ENCODE data around the gene TAS2R9. TPM values are rescaled to one million over a fixed set of nuclear protein-coding genes. Genes with fewer than 3 reads are reported as not detected.

TAS2R9 gene
- polyA plus RNA-seq, 2 of the 4 experiments (the other 2 are of a cell fraction), result not detected

DNA sequence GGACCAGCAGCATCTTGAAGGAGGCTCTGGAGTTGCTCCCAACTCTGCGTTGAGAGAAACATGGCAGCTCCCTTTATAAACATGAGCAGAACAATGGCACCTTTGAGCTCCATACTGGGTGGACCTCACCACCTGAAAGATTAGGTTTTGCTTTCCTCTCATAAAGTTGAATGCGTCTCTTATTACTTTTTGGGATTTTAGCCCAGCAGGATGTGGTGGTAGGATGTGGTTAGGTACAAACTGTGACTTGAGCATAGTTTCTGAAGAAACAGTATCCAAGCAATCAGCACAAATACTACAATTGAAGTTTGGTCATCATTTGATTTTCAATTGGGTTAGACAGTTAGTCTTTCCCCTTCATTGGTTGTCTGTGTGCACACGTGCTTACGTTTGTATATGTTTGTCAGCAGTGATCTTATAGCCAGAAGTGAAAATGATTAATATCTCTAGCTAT, 39.5 kb upstream of the TAS2R9 start, which contains the start of gene PRR4 (continued):
- TF ChIP-seq RNF2 (IDR thresholded peaks at IDR 0.05; ENCODE audit: borderline replicate concordance, low read depth) (no peak), MYC (IDR thresholded peaks at IDR 0.05; ENCODE audit: borderline replicate concordance, low read length) (no peak), POLR2AphosphoS2 (conservative IDR thresholded peaks at IDR 0.05; ENCODE audit: low read length) (no peak)
- TF ChIP-seq, protein P1, sequence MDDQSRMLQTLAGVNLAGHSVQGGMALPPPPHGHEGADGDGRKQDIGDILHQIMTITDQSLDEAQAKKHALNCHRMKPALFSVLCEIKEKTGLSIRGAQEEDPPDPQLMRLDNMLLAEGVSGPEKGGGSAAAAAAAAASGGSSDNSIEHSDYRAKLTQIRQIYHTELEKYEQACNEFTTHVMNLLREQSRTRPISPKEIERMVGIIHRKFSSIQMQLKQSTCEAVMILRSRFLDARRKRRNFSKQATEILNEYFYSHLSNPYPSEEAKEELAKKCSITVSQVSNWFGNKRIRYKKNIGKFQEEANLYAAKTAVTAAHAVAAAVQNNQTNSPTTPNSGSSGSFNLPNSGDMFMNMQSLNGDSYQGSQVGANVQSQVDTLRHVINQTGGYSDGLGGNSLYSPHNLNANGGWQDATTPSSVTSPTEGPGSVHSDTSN (IDR thresholded peaks at IDR 0.05), result no peak

DNA sequence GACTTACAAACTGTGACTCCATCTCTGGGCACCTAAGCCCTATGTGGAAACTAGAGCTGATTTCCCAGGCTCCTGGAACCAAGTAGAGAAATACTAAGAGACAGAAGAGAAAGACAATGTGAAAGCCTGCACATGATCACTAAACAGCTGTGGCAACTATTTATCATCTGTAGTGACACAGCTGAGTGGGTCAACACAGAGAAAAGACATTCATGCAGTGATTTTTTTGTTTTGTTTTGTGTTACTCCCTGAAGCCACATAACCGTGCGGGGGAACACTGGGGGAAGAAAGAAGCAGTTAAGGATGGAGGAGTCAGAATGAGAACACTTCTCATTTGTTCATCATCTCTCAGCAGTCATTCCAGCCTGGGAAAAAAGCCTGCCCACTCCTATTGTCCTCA, 37.8 kb upstream of the TAS2R9 start:
- no peak overlapping the region for H3K4me2 ChIP-seq
- FAIRE-seq (no peak), DNase-seq (ENCODE audit: low read depth in 1 of 2, low spot score in 1 of 2) (no peak), ATAC-seq (no peak)
- H3K4me1 ChIP-seq, result no peaks in the 10 kb centered on the region
- CTCF ChIA-PET, result no interaction called here
- WGBS (ENCODE audit: missing lambda C conversion rate), result 42% methylated on average over 2 of the region's 2 CpGs
- H3K4me3 ChIP-seq, result no peak overlapping the region
- no peaks in the 10 kb centered on the region for H3K9me3 ChIP-seq
- POLR2A ChIA-PET, result no interaction called here
- TF ChIP-seq EHF (CRISPR knock-in tag; IDR thresholded peaks at IDR 0.05) (no peak), HOXB5 (CRISPR knock-in tag; IDR thresholded peaks at IDR 0.05) (no peak), CBX8 (IDR thresholded peaks at IDR 0.05) (no peak), HOXB13 (CRISPR knock-in tag; IDR thresholded peaks at IDR 0.05; ENCODE audit: low read depth) (no peak), RNF2 (IDR thresholded peaks at IDR 0.05; ENCODE audit: borderline replicate concordance, low read depth) (no peak), NFE2L2 (conservative IDR thresholded peaks at IDR 0.05; ENCODE audit: low read length) (no peak)
- TF ChIP-seq, protein P2, sequence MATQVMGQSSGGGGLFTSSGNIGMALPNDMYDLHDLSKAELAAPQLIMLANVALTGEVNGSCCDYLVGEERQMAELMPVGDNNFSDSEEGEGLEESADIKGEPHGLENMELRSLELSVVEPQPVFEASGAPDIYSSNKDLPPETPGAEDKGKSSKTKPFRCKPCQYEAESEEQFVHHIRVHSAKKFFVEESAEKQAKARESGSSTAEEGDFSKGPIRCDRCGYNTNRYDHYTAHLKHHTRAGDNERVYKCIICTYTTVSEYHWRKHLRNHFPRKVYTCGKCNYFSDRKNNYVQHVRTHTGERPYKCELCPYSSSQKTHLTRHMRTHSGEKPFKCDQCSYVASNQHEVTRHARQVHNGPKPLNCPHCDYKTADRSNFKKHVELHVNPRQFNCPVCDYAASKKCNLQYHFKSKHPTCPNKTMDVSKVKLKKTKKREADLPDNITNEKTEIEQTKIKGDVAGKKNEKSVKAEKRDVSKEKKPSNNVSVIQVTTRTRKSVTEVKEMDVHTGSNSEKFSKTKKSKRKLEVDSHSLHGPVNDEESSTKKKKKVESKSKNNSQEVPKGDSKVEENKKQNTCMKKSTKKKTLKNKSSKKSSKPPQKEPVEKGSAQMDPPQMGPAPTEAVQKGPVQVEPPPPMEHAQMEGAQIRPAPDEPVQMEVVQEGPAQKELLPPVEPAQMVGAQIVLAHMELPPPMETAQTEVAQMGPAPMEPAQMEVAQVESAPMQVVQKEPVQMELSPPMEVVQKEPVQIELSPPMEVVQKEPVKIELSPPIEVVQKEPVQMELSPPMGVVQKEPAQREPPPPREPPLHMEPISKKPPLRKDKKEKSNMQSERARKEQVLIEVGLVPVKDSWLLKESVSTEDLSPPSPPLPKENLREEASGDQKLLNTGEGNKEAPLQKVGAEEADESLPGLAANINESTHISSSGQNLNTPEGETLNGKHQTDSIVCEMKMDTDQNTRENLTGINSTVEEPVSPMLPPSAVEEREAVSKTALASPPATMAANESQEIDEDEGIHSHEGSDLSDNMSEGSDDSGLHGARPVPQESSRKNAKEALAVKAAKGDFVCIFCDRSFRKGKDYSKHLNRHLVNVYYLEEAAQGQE (IDR thresholded peaks at IDR 0.05), result no peak
- H3K27ac ChIP-seq, result no peak overlapping the region

DNA sequence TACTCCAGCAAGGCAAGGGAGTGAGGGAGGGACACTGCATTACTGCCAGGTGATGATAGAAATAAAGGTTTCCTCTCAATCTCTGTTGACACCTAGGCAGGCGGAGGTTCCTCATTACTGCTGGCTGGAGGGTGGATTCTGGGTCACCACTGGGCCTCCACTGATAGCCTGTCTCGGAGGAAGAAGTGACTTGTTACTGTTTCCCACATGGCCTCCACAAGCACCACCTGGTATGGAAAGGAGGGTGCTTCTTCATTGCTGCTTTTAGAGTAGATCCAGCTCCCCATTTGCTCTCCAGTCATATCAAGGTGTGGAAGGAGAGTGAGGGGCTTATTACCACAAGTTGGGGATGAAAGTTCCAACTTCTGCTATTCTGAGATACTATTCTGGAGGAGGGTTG, 32.9 kb upstream of the TAS2R9 start:
- ATAC-seq, result no peak
- H3K4me2 ChIP-seq, result no peak overlapping the region
- H3K4me1 ChIP-seq, result no peaks in the 10 kb centered on the region
- no peaks in the 10 kb centered on the region for H3K9me3 ChIP-seq
- FAIRE-seq, result no peak
- H3K4me3 ChIP-seq, result no peak overlapping the region
- DNase-seq (ENCODE audit: low read depth in 1 of 2, low spot score in 1 of 2), result no peak
- CTCF ChIA-PET, result no interaction called here
- TF ChIP-seq, protein P3, sequence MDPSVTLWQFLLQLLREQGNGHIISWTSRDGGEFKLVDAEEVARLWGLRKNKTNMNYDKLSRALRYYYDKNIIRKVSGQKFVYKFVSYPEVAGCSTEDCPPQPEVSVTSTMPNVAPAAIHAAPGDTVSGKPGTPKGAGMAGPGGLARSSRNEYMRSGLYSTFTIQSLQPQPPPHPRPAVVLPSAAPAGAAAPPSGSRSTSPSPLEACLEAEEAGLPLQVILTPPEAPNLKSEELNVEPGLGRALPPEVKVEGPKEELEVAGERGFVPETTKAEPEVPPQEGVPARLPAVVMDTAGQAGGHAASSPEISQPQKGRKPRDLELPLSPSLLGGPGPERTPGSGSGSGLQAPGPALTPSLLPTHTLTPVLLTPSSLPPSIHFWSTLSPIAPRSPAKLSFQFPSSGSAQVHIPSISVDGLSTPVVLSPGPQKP (IDR thresholded peaks at IDR 0.05; ENCODE audit: low read depth, low read length), result no peak
- TF ChIP-seq, protein P2 (IDR thresholded peaks at IDR 0.05), result no peak
- TF ChIP-seq HOXB5 (CRISPR knock-in tag; IDR thresholded peaks at IDR 0.05) (no peak), JUNB (IDR thresholded peaks at IDR 0.05) (no peak), NFE2L2 (conservative IDR thresholded peaks at IDR 0.05; ENCODE audit: low read length) (no peak), PHF8 (IDR thresholded peaks at IDR 0.05; ENCODE audit: borderline replicate concordance, low read depth) (no peak), CEBPB (IDR thresholded peaks at IDR 0.05) (no peak)
- TF ChIP-seq, protein P4, sequence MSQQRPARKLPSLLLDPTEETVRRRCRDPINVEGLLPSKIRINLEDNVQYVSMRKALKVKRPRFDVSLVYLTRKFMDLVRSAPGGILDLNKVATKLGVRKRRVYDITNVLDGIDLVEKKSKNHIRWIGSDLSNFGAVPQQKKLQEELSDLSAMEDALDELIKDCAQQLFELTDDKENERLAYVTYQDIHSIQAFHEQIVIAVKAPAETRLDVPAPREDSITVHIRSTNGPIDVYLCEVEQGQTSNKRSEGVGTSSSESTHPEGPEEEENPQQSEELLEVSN (IDR thresholded peaks at IDR 0.05; ENCODE audit: borderline replicate concordance, low read depth), result no peak
- WGBS (ENCODE audit: missing lambda C conversion rate), result 100% methylated on average over 2 of the region's 2 CpGs
- H3K27ac ChIP-seq, result no peak overlapping the region
- POLR2A ChIA-PET, result no interaction called here

All from A549 (cell line).